H1 (cell line): ENCODE measurements around the gene INAFM1. TPM values are rescaled to one million over a fixed set of nuclear protein-coding genes. Genes with fewer than 3 reads are reported as not detected.

Source experiments
- CTCF ChIA-PET: fragments of 300-600 bp; sonication (Branson Sonifier 250); formaldehyde crosslinking; loops from one replicate; lab custom pipeline; 2021; ENCODE audit not compliant: partially characterized antibody; lab: Charles Lee
- POLR2A ChIA-PET: fragments of 300-600 bp; sonication (Branson Sonifier 250); formaldehyde crosslinking; loops from one replicate; lab custom pipeline; 2021; ENCODE audit warnings: inconsistent platforms; ENCODE audit not compliant: partially characterized antibody; lab: Charles Lee
- DNase-seq, 2 experiments: peaks; one replicate each; pipeline versions ENCODE4 v3.0.0 to v3.0.0-alpha.2; 2010 to 2022; ENCODE audit warnings: low spot score in 2 of 2, low read depth in 1 of 2, mixed read lengths in 1 of 2
- FAIRE-seq: peaks from 2 replicates; lab custom pipeline; 2011; peaks lifted over from hg19 to GRCh38; lab: Jason Lieb, UNC
- H2AFZ ChIP-seq: 2 replicates; pipeline ENCODE4 v1.8.1; 2012; ENCODE audit warnings: low read length, inconsistent platforms
- H2AK5ac ChIP-seq: 2 replicates; pipeline ENCODE4 v1.6.1; 2013; ENCODE audit warnings: low read depth, low read length
- H2BK120ac ChIP-seq: replicated peaks from 2 replicates; pipeline ENCODE3; 2013; ENCODE audit warnings: low read depth, low read length, inconsistent platforms
- H2BK12ac ChIP-seq: 2 replicates; pipeline ENCODE4 v1.6.1; 2013; ENCODE audit warnings: low read depth, low read length
- H2BK15ac ChIP-seq: 2 replicates; pipeline ENCODE4 v1.6.1; 2013; ENCODE audit warnings: low read length
- H2BK20ac ChIP-seq: 2 replicates; pipeline ENCODE4 v1.6.1; 2013; ENCODE audit warnings: low read length
- H2BK5ac ChIP-seq: 2 replicates; pipeline ENCODE4 v1.6.1; 2013; ENCODE audit warnings: low read depth, low read length
- H3K14ac ChIP-seq: 2 replicates; pipeline ENCODE4 v1.6.1; 2013; ENCODE audit warnings: inconsistent platforms; ENCODE audit not compliant: insufficient read length
- H3K18ac ChIP-seq: 2 replicates; pipeline ENCODE4 v1.6.1; 2013; ENCODE audit warnings: low read length; ENCODE audit errors: extremely low read depth
- H3K23ac ChIP-seq: 2 replicates; pipeline ENCODE4 v1.6.1; 2013; ENCODE audit warnings: inconsistent platforms; ENCODE audit not compliant: insufficient read length
- H3K23me2 ChIP-seq: 2 replicates; pipeline ENCODE4 v1.6.1; 2013; ENCODE audit warnings: low read depth, low read length
- H3K27ac ChIP-seq: 2 replicates; pipeline ENCODE4 v1.6.1; 2011; ENCODE audit warnings: low read depth, low read length, inconsistent platforms
- H3K27me3 ChIP-seq, 4 experiments: replicated peaks in 1 of 4; 1 replicate in 1 of 4; 2 replicates in 3 of 4; pipeline versions ENCODE4 v1.6.1 to v1.8.1; 2011 to 2013; ENCODE audit warnings: low read length in 3 of 4, mild to moderate bottlenecking in 3 of 4, inconsistent platforms in 2 of 4, mixed read lengths in 2 of 4, moderate library complexity in 1 of 4; ENCODE audit not compliant: control insufficient read depth in 3 of 4, insufficient read depth in 3 of 4; ENCODE audit errors: extremely low read depth in 1 of 4
- H3K36me3 ChIP-seq, 4 experiments: 2 replicates each; pipeline versions ENCODE4 v1.6.1 to v1.8.1; 2011 to 2013; ENCODE audit warnings: mild to moderate bottlenecking in 4 of 4, low read length in 3 of 4, moderate library complexity in 2 of 4, control low read depth in 1 of 4, inconsistent platforms in 1 of 4; ENCODE audit not compliant: insufficient read depth in 4 of 4, control insufficient read depth in 2 of 4
- H3K4ac ChIP-seq: replicated peaks from 2 replicates; pipeline ENCODE3; 2013; ENCODE audit warnings: low read length, low read depth, mixed read lengths, inconsistent platforms; ENCODE audit not compliant: insufficient read length
- H3K4me1 ChIP-seq, 4 experiments: replicated peaks in 1 of 4; 1 replicate in 1 of 4; 2 replicates in 3 of 4; pipeline versions ENCODE4 v1.6.1 to v1.8.1; 2011 to 2013; ENCODE audit warnings: low read length in 3 of 4, inconsistent platforms in 2 of 4, mixed read lengths in 1 of 4; ENCODE audit not compliant: insufficient read depth in 4 of 4, control insufficient read depth in 3 of 4
- H3K4me2 ChIP-seq, 2 experiments: 2 replicates each; pipeline versions ENCODE4 v1.6.1 to v1.8.1; 2011 to 2013; ENCODE audit warnings: low read depth in 2 of 2, low read length in 2 of 2, control low read depth in 1 of 2, inconsistent platforms in 1 of 2, mild to moderate bottlenecking in 1 of 2; ENCODE audit not compliant: insufficient read depth in 1 of 2
- H3K4me3 ChIP-seq, 4 experiments: fragments of 200-600, 300-600 bp in 1 of 4; sonication (generic), shearing (Covaris generic), sonication (Bioruptor Twin) in 1 of 4; 2 replicates each; pipeline versions ENCODE4 v1.5.1 to v1.8.1; 2011 to 2016; ENCODE audit warnings: low read length in 4 of 4, low read depth in 3 of 4, control low read depth in 2 of 4, inconsistent platforms in 2 of 4, mild to moderate bottlenecking in 2 of 4, mixed read lengths in 1 of 4, moderate library complexity in 1 of 4; ENCODE audit not compliant: insufficient read depth in 2 of 4; ENCODE audit errors: extremely low read depth in 1 of 4
- H3K56ac ChIP-seq: replicated peaks from 2 replicates; pipeline ENCODE3; 2013; ENCODE audit warnings: low read depth, mild to moderate bottlenecking, mixed read lengths, low read length, inconsistent platforms; ENCODE audit not compliant: insufficient read length
- H3K79me1 ChIP-seq: 2 replicates; pipeline ENCODE4 v1.6.1; 2013; ENCODE audit warnings: low read depth, low read length, control low read depth
- H3K79me2 ChIP-seq, 2 experiments: 2 replicates each; pipeline versions ENCODE4 v1.6.1 to v1.8.1; 2012 to 2013; ENCODE audit warnings: low read length in 2 of 2, mild to moderate bottlenecking in 2 of 2, inconsistent platforms in 1 of 2; ENCODE audit not compliant: insufficient read depth in 2 of 2, control insufficient read depth in 1 of 2
- H3K9ac ChIP-seq, 4 experiments: replicated peaks in 1 of 4; 1 replicate in 1 of 4; 2 replicates in 3 of 4; pipeline versions ENCODE4 v1.6.1 to v1.8.1; 2011 to 2013; ENCODE audit warnings: low read depth in 3 of 4, low read length in 3 of 4, control low read depth in 2 of 4, mild to moderate bottlenecking in 2 of 4, moderate library complexity in 2 of 4, inconsistent platforms in 1 of 4; ENCODE audit errors: extremely low read depth in 1 of 4
- H3K9me3 ChIP-seq, 2 experiments: 2 replicates each; pipeline versions ENCODE4 v1.6.1 to v1.8.1; 2012 to 2013; ENCODE audit warnings: mild to moderate bottlenecking in 2 of 2, moderate library complexity in 2 of 2, control low read depth in 1 of 2, inconsistent platforms in 1 of 2, low read depth in 1 of 2, low read length in 1 of 2, mixed read lengths in 1 of 2; ENCODE audit not compliant: insufficient read depth in 2 of 2
- H4K20me1 ChIP-seq, 2 experiments: replicated peaks in 1 of 2; 2 replicates each; pipeline versions ENCODE3 to v1.8.1; 2011 to 2013; ENCODE audit warnings: inconsistent platforms in 2 of 2, low read length in 2 of 2, mild to moderate bottlenecking in 1 of 2; ENCODE audit not compliant: insufficient read depth in 2 of 2, control insufficient read depth in 1 of 2
- H4K5ac ChIP-seq: 2 replicates; pipeline ENCODE4 v1.6.1; 2013; ENCODE audit warnings: low read length, low read depth, mixed read lengths, inconsistent platforms; ENCODE audit not compliant: insufficient read length
- H4K8ac ChIP-seq: 2 replicates; pipeline ENCODE4 v1.8.0; 2013; ENCODE audit warnings: mild to moderate bottlenecking, moderate library complexity, low read length, inconsistent platforms; ENCODE audit not compliant: insufficient read depth; ENCODE audit errors: extremely low read depth
- H4K91ac ChIP-seq: replicated peaks from 2 replicates; pipeline ENCODE3; 2013; ENCODE audit warnings: low read length, mixed read lengths, inconsistent platforms; ENCODE audit not compliant: insufficient read length
- KDM4A ChIP-seq: IDR thresholded peaks from one replicate; pipeline ENCODE4 v1.7.1; 2012; ENCODE audit warnings: low read depth, mild to moderate bottlenecking, moderate library complexity, low read length, inconsistent platforms; ENCODE audit not compliant: severe bottlenecking
- POLR2A ChIP-seq, 2 experiments: IDR thresholded peaks; 1 replicate in 1 of 2; 2 replicates in 1 of 2; pipeline ENCODE4 v1.6.1; 2011; ENCODE audit warnings: low read depth in 2 of 2, low read length in 2 of 2, mild to moderate bottlenecking in 2 of 2; ENCODE audit errors: control extremely low read depth in 1 of 2
- WGBS, 2 experiments: shearing (Covaris generic) in 1 of 2; methylation state at CpG; one replicate each; pipeline versions ENCODE4 v1.1.6 to v1.1.7; 2013 to 2015; ENCODE audit warnings: low lambda C conversion rate in 2 of 2, mixed read lengths in 2 of 2, inconsistent platforms in 1 of 2, low coverage in 1 of 2, missing lambda C conversion rate in 1 of 2; ENCODE audit not compliant: insufficient replicate concordance in 2 of 2, insufficient coverage in 1 of 2, insufficient read length in 1 of 2; ENCODE audit errors: extremely low coverage in 1 of 2, missing lambda C conversion rate in 1 of 2; 5-methylcytosine and 5-hydroxymethylcytosine counted together
- polyA plus RNA-seq, 7 experiments: library from polyadenylated mRNA; depleted of rRNA in 3 of 7; stranded (reverse) in 5 of 7; unstranded in 2 of 7; fragments of >200 nt in 5 of 7; fragments of 200-250 nt in 2 of 7; gene quantifications; 1 replicate in 5 of 7; 2 replicates in 1 of 7; 4 replicates in 1 of 7; pipeline versions ENCODE4 v1.2.1 to v1.2.3, GENCODE V29; 2011 to 2013; ENCODE audit warnings: missing spikeins in 2 of 7, mixed read lengths in 2 of 7
- total RNA-seq: library from RNA; stranded (reverse); fragmentation: NEBNext Ultra II Directional; extraction: Animal tissue kit (Norgen Biotek cat#: 25700); gene quantifications from 2 replicates; pipeline ENCODE4 v1.2.1, GENCODE V29; 2021

The INAFM1 gene
- total and polyA plus RNA-seq, 2 of the 8 experiments (the other 6 are each of a cell fraction or from before 2014, with no cell fraction given) = 2.6 to 3.4 TPM

GRCh38 chr19:47232422-47233211, 42.1 kb upstream of the INAFM1 start:
- H3K79me2 ChIP-seq = peaks cover 5 to 25% of the 10 kb centered on the region in 2 experiments; a peak in 2 of 4 replicates
- no peak overlapping the region for H3K4me3 ChIP-seq
- peak overlapping the region; percentile 89 for H4K5ac ChIP-seq
- no peaks in the 10 kb centered on the region for H3K9me3 ChIP-seq
- peak overlapping the region; percentile 2 for H3K56ac ChIP-seq
- H3K79me1 ChIP-seq = peaks cover 16% of the 10 kb centered on the region
- no peak overlapping the region for H3K23ac ChIP-seq
- 0 out of 2 replicates have a peak overlapping the region, but pooled peaks have one; percentile 16 for H2AFZ ChIP-seq
- H2BK120ac ChIP-seq = peak overlapping the region; percentile 99
- H2AK5ac ChIP-seq = peak overlapping the region; percentile 98
- peaks cover 12 to 29% (median 21%) of the 10 kb centered on the region in 4 experiments for H3K4me1 ChIP-seq
- H3K4ac ChIP-seq = peak overlapping the region; percentile 10
- H3K23me2 ChIP-seq = peaks cover 28% of the 10 kb centered on the region
- peak overlapping the region; percentile 99 for H2BK5ac ChIP-seq
- H3K4me2 ChIP-seq = peak overlapping the region in 1 of 2 experiments; percentile 94; a peak in 1 of 4 replicates
- H4K91ac ChIP-seq = peak overlapping the region; percentile 99
- H2BK20ac ChIP-seq = peak overlapping the region; percentile 99; the same call in 1 of the 2 replicates
- no peak overlapping the region for H3K14ac ChIP-seq
- FAIRE-seq (no peak), DNase-seq (no peak)
- peak overlapping the region; percentile 96 for H3K18ac ChIP-seq
- peak overlapping the region; percentile 65 for H3K27ac ChIP-seq
- WGBS, 2 experiments = 81% methylated on average over 16 of the region's 16 CpGs; no CpG with 5 or more reads in 1 of the 2 experiments
- no peak overlapping the region for H4K8ac ChIP-seq
- H3K27me3 ChIP-seq = no peaks in the 10 kb centered on the region; a peak in 2 of 7 replicates
- H2BK15ac ChIP-seq = peak overlapping the region; percentile 95; the same call in 1 of the 2 replicates
- CTCF ChIA-PET = interaction anchor here (1.0 to 8.3 kb wide), 3 partner anchors 12 to 24 kb away, joined by 4 to 85 read pairs (median 27); partner anchors contain the start of gene CCDC9
- H3K9ac ChIP-seq = no peak overlapping the region
- TF ChIP-seq POLR2A (IDR thresholded peaks at IDR 0.05; ENCODE audit: control extremely low read depth in 1 of 2, low read depth in 2 of 2, low read length in 2 of 2) = 0 out of 3 replicates have a peak, but pooled peaks of 1 of the 2 experiments have one; percentile 48
- no peak for TF ChIP-seq KDM4A
- peaks cover 14 to 16% of the 10 kb centered on the region in 2 experiments for H4K20me1 ChIP-seq
- peak overlapping the region; percentile 100 for H2BK12ac ChIP-seq
- no peaks in the 10 kb centered on the region for H3K36me3 ChIP-seq
- POLR2A ChIA-PET = interaction anchor here (0.6 to 3.1 kb wide), 11 partner anchors 10 to 120 kb away, joined by 3 to 25 read pairs (median 4); no protein-coding TSS in a partner anchor
